Fibroblast of skin of right quadriceps (primary cell): ENCODE measurements around the gene ACTN4.

Source experiments
- DNase-seq: peaks from one replicate; pipeline ENCODE4 v3.0.0-alpha.2; 2013

Gene ACTN4

GRCh38 chr19:38712161-38712748 is 64.8 kb downstream of the ACTN4 start:
- no peak for DNase-seq

DNA sequence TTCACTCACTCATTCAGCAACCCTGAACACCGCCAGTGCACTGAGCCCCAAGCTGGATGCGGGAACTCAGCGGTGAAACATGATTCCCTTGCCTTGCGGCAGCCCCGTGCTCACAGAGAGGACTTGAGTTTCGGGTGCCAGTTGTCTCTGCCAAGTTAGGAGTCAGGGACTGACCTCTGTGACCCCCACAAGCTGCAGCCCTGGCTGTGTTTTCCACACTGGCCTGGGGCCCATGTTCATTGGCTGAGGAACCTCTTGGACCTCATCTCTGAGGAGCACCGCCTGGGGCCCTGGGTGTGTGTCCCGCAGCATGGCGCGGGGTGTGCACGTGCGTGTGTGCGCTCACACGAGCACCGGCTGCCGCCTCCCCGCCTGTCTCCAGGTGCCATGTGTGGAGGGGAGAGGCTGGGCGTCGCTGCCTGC is 65.8 kb downstream of the ACTN4 start:
- no peak for DNase-seq

- DNase-seq, result no peak
Measured at GRCh38 chr19:38713865-38714264, 66.4 kb downstream of the ACTN4 start.

- DNase-seq, result no peak
Measured at GRCh38 chr19:38714354-38714778, 66.9 kb downstream of the ACTN4 start.

DNA sequence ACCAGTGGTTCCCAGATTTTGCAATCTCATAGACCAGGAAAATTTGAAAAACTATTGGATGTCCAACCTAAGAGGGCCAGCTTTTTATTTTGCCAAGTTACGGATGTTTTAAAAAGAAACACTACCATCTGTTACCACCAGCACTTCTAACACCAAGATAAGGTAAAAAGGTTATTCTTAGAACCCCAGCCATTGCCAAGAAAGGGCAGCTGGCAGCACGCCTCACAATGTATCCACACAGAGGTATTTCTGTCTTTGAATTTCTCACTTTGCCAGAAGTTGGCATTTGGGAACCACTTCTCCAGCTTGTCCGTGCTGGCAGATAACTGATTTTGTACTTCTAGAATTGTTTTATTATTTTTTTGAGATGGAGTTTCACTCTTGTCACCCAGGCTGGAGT is 68.1 kb downstream of the ACTN4 start:
- DNase-seq, result no peak

DNA sequence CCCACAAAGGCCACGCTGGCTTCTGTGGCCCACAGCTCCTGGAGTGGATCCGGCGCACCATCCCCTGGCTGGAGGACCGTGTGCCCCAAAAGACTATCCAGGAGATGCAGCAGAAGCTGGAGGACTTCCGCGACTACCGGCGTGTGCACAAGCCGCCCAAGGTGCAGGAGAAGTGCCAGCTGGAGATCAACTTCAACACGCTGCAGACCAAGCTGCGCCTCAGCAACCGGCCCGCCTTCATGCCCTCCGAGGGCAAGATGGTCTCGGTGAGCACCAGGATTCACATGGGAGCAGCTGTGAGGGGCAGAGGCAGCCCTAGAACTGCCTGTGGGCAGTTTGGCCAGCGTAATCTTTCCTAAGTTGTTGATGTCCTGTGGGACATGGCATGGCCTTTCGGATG is 69.6 kb downstream of the ACTN4 start:
- DNase-seq, result no peak

- DNase-seq, result no peak
Measured at GRCh38 chr19:38717855-38718254, 70.4 kb downstream of the ACTN4 start.

DNA sequence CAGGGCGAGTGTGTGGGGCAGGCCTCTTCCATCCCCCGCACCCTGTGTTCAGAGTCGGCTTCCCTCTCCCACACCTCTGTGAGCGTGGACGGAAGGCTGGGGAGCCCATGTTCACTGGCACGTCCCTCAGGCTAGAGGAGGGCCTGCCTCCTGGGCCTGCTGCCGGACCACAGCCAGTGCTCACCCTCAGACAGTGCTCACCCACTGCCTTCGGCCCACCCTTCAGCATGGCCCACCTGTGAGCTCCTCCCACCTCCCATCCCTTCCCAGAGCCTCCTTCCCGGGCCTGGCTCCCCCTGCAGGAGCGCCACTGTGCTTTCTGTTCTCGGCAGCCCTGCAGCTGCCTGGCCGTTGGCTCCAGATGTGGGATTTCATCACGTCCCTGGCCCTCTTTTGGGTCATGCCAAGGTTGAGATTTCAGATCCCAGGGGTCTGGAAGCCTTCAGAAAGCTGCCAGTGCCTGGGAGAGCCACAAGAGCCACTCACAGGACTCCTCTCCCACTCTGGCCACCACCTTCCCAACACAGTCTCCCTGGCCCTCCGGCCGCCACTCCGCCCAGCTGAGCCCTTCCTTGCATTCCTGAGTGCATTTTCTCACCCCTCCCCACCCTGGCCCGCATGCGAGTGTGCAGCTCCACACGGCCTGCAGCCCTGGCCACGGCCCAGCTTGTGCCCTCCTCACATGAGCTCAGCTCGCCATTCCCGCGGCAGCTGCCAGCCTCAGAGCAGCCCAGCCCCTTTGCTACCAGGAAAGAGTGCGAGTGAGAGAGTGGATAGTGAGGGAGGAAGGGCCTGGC is 71.5 kb downstream of the ACTN4 start:
- peak; percentile 34 for DNase-seq

GRCh38 chr19:38719761-38720558 is 72.5 kb downstream of the ACTN4 start:
- no peak for DNase-seq

DNA sequence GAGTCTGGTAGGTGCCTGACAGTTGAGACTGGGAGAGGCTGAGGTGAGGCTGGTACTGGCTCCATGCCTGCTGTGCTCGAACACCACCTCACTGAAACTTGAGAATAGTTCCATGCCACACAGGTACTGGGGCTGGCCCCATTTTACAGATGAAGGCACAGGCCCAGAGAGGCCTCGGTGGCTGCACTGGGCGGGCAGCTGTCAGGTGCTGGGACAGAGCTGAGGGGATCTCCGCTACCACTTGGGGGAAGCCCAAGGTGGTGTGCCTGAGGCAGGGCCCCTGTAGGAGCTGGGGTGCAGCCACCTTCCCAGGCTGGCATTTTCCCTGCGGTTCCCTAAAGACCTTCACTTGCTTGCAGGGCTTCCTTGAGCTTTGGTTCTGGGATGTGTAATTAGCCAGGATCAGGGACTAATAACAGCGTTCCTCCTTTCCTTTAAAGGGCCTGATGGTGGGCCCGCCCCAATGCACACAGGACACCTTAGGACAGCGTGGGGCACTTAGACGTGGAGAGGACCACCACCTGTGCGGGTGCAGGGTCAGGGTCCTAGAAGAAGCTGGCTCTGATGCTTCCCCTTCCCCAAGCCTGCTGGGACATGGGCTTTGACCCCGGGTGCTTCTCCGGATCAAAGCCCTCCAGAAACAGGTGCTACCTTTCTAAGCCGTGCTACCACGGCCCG is 73.2 kb downstream of the ACTN4 start:
- no peak for DNase-seq

GRCh38 chr19:38721496-38721895 is 74.0 kb downstream of the ACTN4 start:
- no peak for DNase-seq

- no peak for DNase-seq
Measured at GRCh38 chr19:38721979-38722773, 74.7 kb downstream of the ACTN4 start.

- DNase-seq, result no peak
Measured at GRCh38 chr19:38722947-38723605, 75.6 kb downstream of the ACTN4 start.

DNA sequence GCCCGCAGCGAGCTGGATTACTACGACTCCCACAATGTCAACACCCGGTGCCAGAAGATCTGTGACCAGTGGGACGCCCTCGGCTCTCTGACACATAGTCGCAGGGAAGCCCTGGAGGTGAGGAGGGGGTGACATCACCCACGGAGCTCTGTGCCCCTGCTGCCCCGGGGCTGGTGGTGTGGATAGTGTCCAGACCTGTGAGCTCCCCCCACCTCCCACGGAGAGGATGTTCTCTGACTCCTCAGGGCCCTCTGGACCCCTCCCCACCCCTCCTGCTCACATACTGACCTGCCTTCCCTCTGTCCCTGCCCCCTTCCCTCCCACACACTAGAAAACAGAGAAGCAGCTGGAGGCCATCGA is 76.1 kb downstream of the ACTN4 start:
- DNase-seq, result no peak

- no peak for DNase-seq
Measured at GRCh38 chr19:38723990-38724854, 76.8 kb downstream of the ACTN4 start.

DNA sequence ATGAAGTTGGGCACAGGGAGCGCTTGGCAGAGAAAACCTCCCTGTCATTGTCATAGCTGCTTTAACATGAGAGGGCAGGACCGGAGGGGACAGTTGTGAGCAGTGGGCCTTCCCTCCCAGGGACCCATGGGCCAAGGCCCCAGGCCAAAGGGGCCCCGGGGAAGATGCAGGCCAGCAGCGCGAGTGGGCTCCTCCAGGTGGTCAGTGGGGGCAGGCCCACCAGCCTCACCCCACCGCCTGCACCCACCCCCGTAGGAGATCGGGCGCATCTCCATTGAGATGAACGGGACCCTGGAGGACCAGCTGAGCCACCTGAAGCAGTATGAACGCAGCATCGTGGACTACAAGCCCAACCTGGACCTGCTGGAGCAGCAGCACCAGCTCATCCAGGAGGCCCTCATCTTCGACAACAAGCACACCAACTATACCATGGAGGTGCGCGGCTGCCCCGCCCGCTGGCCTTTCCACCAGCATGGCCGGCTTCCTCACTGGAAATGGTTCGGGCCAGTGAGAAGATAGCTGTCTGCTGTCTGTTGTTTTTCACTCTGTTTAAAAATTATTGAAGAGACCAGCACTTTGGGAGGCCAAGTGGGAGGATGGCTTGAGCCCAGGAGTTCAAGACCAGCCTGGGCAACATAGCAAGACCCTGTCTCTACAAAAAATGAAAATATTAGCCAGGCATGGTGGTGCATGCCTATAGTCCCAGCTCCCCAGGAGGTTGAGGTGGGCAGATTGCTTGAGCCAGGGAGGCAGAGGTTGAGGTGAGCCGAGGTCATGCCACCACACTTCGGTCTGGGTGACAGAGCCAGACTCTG is 78.2 kb downstream of the ACTN4 start:
- no peak for DNase-seq

GRCh38 chr19:38726284-38726673 is 78.8 kb downstream of the ACTN4 start:
- no peak for DNase-seq

GRCh38 chr19:38726761-38727301 is 79.4 kb downstream of the ACTN4 start:
- DNase-seq, result no peak

DNA sequence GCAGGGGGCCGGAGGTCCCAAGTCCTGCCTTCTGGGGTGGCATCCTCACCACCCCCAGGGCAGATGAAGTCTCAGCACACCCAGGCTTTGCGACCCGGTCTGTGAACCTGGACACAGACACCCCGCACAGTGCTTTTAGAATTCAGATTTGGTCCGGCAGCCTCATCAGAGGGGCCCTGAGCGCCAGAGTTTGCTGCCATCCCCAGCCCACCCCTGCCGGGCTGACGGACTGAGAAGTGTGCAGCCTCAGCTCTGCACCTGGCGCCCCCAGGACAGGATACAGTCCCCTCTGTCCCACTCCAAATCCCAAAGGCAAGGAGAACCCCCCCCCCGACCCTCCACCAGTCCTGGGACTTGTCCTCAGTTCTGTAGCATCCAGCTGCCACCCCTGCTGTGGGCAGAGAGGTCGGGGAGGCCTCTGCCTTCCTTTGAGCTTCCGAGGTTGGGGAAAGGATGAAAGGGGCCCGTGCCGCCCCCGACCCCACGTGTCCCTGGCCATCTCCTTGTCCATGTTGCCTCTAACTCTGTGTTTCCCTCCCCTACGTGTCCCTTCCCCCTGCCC is 79.9 kb downstream of the ACTN4 start:
- no peak for DNase-seq
